Measurements from ENCODE around the gene RPS3A.

Gene RPS3A

GRCh38 chr4:151148261-151148660, 48.8 kb downstream of the RPS3A start:
- Histone ChIP-seq H3K27ac (ENCODE audit: low read length) (no peak overlapping the region), H3K36me3 (ENCODE audit: control insufficient read depth in 1 of 2, insufficient read depth in 2 of 2, low read length in 2 of 2) (peaks cover 26 to 36% of the 10 kb centered on the region in 2 donors), H3K9me3 (ENCODE audit: control insufficient read depth in 1 of 2, low read length in 2 of 2) (no peaks in the 10 kb centered on the region), H3K27me3 (ENCODE audit: low read depth, low read length) (no peaks in the 10 kb centered on the region), H3K4me1 (ENCODE audit: control insufficient read depth in 1 of 2, insufficient read depth in 2 of 2, low read length in 2 of 2) (peaks cover 0 to 8% of the 10 kb centered on the region in 2 donors), H3K4me3 (ENCODE audit: low read depth in 1 of 2, low read length in 2 of 2) (no peak overlapping the region)

- Histone ChIP-seq H3K4me1 (ENCODE audit: control insufficient read depth in 1 of 2, insufficient read depth in 2 of 2, low read length in 2 of 2) (peaks cover 0 to 12% of the 10 kb centered on the region in 2 donors), H3K4me3 (ENCODE audit: low read depth in 1 of 2, low read length in 2 of 2) (no peak overlapping the region), H3K9me3 (ENCODE audit: control insufficient read depth in 1 of 2, low read length in 2 of 2) (no peaks in the 10 kb centered on the region), H3K27me3 (ENCODE audit: low read depth, low read length) (no peaks in the 10 kb centered on the region), H3K36me3 (ENCODE audit: control insufficient read depth in 1 of 2, insufficient read depth in 2 of 2, low read length in 2 of 2) (peaks cover 15 to 26% of the 10 kb centered on the region in 2 donors), H3K27ac (ENCODE audit: low read length) (no peak overlapping the region)
Measured at GRCh38 chr4:151150821-151151580, 51.6 kb downstream of the RPS3A start.

- no peaks in the 10 kb centered on the region for H3K27me3 ChIP-seq (ENCODE audit: low read depth, low read length)
- peaks cover 15 to 23% of the 10 kb centered on the region in 2 donors for H3K36me3 ChIP-seq (ENCODE audit: control insufficient read depth in 1 of 2, insufficient read depth in 2 of 2, low read length in 2 of 2)
- peaks cover 0 to 12% of the 10 kb centered on the region in 2 donors for H3K4me1 ChIP-seq (ENCODE audit: control insufficient read depth in 1 of 2, insufficient read depth in 2 of 2, low read length in 2 of 2)
- no peak overlapping the region for H3K27ac ChIP-seq (ENCODE audit: low read length)
- no peaks in the 10 kb centered on the region for H3K9me3 ChIP-seq (ENCODE audit: control insufficient read depth in 1 of 2, low read length in 2 of 2)
- H3K4me3 ChIP-seq (ENCODE audit: low read depth in 1 of 2, low read length in 2 of 2) = no peak overlapping the region
Measured at GRCh38 chr4:151152028-151152427, 52.6 kb downstream of the RPS3A start.

- Histone ChIP-seq H3K27ac (ENCODE audit: low read length) (no peak overlapping the region), H3K4me1 (ENCODE audit: control insufficient read depth in 1 of 2, insufficient read depth in 2 of 2, low read length in 2 of 2) (peaks cover 0 to 12% of the 10 kb centered on the region in 2 donors), H3K4me3 (ENCODE audit: low read depth in 1 of 2, low read length in 2 of 2) (no peak overlapping the region), H3K27me3 (ENCODE audit: low read depth, low read length) (no peaks in the 10 kb centered on the region), H3K9me3 (ENCODE audit: control insufficient read depth in 1 of 2, low read length in 2 of 2) (no peaks in the 10 kb centered on the region), H3K36me3 (ENCODE audit: control insufficient read depth in 1 of 2, insufficient read depth in 2 of 2, low read length in 2 of 2) (peaks cover 5 to 13% of the 10 kb centered on the region in 2 donors)
Measured at GRCh38 chr4:151153585-151153984, 54.2 kb downstream of the RPS3A start.

Measured in muscle layer of duodenum (tissue), 2 donors.